Neuron (in vitro differentiated cells): ENCODE data around the gene FOLR3.
"Not testable (repeated sequence)": the region's sequence is repeated elsewhere in the genome, so short reads cannot be mapped to it uniquely, and the experiment has no call there.

ENCODE experiments used
- H2AFZ ChIP-seq: one replicate; pipeline ENCODE4 v1.6.1; 2013; ENCODE audit warnings: low read depth, mild to moderate bottlenecking, inconsistent platforms, low read length, moderate library complexity
- H3K27me3 ChIP-seq: one replicate; pipeline ENCODE4 v1.6.1; 2013; ENCODE audit warnings: low read length; ENCODE audit not compliant: insufficient read depth
- H3K36me3 ChIP-seq: one replicate; pipeline ENCODE4 v1.6.1; 2013; ENCODE audit warnings: low read length; ENCODE audit not compliant: insufficient read depth
- H3K4me1 ChIP-seq: one replicate; pipeline ENCODE4 v1.6.1; 2013; ENCODE audit warnings: low read length; ENCODE audit not compliant: insufficient read depth
- H3K4me3 ChIP-seq: 2 replicates; pipeline ENCODE4 v1.5.1; 2013; ENCODE audit warnings: mild to moderate bottlenecking, low read length, moderate library complexity
- H3K9me3 ChIP-seq: one replicate; pipeline ENCODE4 v1.6.1; 2013; ENCODE audit warnings: low read length

Gene FOLR3

DNA sequence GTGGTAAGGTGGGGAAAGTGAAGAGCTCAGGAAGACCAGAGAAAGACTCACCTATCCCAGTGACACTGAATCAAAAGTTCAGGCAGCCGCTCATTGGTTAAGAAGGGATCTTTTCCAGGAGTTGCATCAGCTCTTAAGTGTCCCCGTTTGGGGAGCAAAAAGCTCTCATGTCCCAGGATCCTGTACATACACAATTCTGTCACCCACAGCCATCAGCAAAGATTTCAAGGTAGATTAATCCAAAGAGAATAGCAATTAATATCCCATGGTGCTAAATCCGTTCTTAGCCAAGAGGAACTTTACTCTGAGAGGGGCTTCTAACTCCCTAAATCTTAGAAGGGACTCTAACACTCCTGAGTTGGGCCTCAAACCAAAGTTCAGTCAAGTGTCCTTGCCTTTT lies 19.3 kb downstream of the FOLR3 start:
- no peaks in the 10 kb centered on the region for H3K36me3 ChIP-seq
- H3K27me3 ChIP-seq: peaks cover 2% of the 10 kb centered on the region
- H3K9me3 ChIP-seq: no peaks in the 10 kb centered on the region
- H3K4me3 ChIP-seq: no peak overlapping the region
- no peaks in the 10 kb centered on the region for H3K4me1 ChIP-seq
- H2AFZ ChIP-seq: no peak overlapping the region

GRCh38 chr11:72155751-72156150 lies 20.2 kb downstream of the FOLR3 start:
- H3K27me3 ChIP-seq: peaks cover 2% of the 10 kb centered on the region
- no peak overlapping the region for H3K4me3 ChIP-seq
- no peaks in the 10 kb centered on the region for H3K36me3 ChIP-seq
- H3K9me3 ChIP-seq: no peaks in the 10 kb centered on the region
- H2AFZ ChIP-seq: no peak overlapping the region
- H3K4me1 ChIP-seq: no peaks in the 10 kb centered on the region

DNA sequence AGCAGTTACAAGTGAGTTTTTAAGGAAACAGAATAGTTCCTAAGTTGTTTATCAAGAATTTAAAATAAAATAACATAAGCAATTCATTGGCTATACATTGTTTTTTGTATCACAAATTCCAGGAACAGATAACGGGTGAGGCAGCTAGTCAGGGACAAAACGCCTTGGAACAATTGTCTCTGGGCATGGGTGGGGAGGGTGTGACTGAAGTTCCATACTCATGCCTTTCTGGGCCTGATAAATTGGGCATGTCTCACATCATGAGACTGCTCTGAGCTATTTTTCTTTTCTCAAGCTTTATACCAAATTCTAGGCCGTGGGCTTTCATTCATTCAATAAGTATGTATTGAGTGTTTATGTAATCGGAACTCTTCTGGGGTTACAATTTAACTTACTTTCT lies 21.6 kb downstream of the FOLR3 start:
- Histone ChIP-seq H2AFZ (no peak overlapping the region), H3K27me3 (peaks cover 2% of the 10 kb centered on the region), H3K9me3 (no peaks in the 10 kb centered on the region), H3K36me3 (no peaks in the 10 kb centered on the region), H3K4me1 (no peaks in the 10 kb centered on the region), H3K4me3 (no peak overlapping the region)

DNA sequence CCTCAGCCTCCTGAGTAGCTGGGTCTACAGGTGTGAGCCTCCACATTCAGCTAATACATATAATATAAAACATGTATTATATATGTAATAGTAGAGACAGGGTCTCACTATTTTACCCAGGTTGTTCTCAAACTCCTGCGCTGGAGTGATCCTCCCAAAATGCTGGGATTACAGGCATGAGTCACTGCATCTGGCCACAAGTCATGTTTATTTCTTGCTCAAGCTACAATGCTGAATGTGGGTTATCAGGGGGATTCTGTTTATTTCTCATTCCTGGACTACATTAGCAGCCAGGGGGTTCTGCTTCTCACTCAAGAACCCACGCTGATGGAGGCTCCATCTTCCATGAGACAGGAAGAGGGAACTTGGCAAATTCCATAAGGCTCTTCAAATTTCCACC lies 24.8 kb downstream of the FOLR3 start:
- H3K27me3 ChIP-seq: no peaks in the 10 kb centered on the region
- H3K9me3 ChIP-seq: no peaks in the 10 kb centered on the region
- no peak overlapping the region for H2AFZ ChIP-seq
- H3K4me3 ChIP-seq: no peak overlapping the region
- H3K4me1 ChIP-seq: no peaks in the 10 kb centered on the region
- H3K36me3 ChIP-seq: no peaks in the 10 kb centered on the region

DNA sequence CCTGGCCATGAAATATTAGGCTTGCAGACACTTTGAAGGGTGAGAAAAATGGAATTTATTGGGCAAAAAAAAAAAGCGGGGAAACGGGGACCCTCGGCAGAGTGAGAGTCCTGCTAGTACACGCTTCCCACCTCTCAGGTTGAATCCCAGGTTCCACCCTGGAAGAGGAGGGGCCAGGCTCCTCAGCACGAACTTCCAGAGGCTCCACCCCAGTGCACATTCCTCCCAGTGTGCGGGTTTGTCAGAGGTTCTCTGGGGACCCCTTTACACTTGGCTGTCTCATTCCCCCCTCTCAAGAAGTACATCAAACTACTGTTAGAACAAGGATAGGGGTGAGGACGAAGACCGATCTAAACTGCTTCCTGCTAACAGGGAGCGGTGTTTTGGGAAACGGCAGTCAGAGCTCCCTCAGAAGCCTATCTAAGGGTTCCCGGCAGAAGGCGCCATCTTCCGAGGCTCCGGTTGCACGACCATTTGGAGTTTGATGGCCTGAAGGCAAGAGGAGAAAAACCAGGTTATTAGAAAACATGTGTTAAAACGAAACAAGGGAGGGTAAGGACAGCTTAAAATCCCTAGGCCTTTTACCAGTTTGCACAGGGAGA lies 27.5 kb downstream of the FOLR3 start:
- H3K4me3 ChIP-seq: no peak overlapping the region

DNA sequence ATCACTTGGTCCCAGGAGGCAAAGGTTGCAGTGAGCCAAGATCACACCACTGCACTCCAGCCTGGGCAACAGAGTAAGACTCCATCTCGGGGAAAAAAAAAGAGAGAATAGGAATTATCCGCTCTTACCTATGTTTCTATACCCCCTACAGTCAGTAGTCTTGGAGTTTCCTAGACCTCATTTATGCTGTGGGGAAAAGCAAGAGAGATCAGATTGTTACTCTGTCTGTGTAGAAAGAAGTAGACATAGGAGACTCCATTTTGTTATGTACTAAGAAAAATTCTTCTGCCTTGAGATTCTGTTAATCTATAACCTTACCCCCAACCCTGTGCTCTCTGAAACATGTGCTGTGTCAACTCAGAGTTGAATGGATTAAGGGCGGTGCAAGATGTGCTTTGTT lies 28.7 kb downstream of the FOLR3 start:
- H3K9me3 ChIP-seq, H3K4me1 ChIP-seq, H2AFZ ChIP-seq, H3K36me3 ChIP-seq, H3K4me3 ChIP-seq, H3K27me3 ChIP-seq: not testable (repeated sequence)

More for the DNA sequence above, 27.5 kb downstream of the FOLR3 start:
- no peaks in the 10 kb centered on the region for H3K27me3 ChIP-seq
- no peaks in the 10 kb centered on the region for H3K4me1 ChIP-seq
- no peak overlapping the region for H2AFZ ChIP-seq
- no peaks in the 10 kb centered on the region for H3K36me3 ChIP-seq
- no peaks in the 10 kb centered on the region for H3K9me3 ChIP-seq

DNA sequence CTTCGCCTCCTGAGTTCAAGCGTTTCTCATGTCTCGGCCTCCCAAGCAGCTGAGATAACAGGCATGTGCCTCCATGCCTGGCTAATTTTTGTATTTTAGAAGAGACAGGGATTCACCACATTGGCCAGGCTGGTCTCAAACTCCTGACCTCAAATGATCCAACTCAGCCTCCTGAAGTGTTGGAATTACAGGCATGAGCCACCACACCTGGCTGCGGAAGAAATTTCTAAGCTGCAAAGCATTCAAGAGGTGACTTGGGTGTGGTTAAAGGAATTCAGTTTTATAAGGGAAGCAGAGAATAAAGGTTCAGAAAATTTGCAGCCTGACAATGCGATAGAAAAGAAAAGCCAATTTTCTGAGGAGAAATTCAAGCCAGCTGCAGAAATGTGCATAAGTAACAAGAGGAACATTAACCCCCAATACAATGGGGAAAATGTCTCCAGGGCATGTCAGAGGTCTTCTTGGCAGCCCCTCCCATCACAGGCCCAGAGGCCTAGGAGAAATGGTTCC lies 33.6 kb downstream of the FOLR3 start:
- peaks cover 16% of the 10 kb centered on the region for H3K27me3 ChIP-seq
- H3K9me3 ChIP-seq, H2AFZ ChIP-seq, H3K36me3 ChIP-seq, H3K4me3 ChIP-seq, H3K4me1 ChIP-seq: not testable (repeated sequence)

DNA sequence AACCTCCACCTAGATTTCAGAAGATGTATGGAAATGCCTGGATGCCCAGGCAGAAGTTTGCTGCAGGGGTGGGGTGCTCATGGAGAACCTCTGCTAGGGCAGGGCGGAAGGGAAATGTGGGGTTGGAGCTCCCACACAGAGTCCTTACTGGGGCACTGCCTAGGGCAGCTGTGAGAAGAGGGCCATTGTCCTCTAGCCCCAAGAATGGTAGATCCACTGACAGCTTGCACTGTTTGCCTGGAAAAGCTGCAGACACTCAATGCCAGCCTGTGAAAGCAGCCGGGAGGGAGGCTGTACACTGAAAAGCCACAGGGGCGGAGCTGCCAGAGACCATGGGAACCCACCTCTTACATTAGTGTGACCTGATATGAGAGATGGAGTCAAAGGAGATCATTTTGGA lies 34.2 kb downstream of the FOLR3 start:
- not testable (repeated sequence) for H3K36me3 ChIP-seq, H3K9me3 ChIP-seq, H3K4me1 ChIP-seq, H2AFZ ChIP-seq, H3K4me3 ChIP-seq
- H3K27me3 ChIP-seq: peaks cover 16% of the 10 kb centered on the region

- H3K4me3 ChIP-seq, H3K4me1 ChIP-seq, H2AFZ ChIP-seq, H3K36me3 ChIP-seq, H3K9me3 ChIP-seq: not testable (repeated sequence)
- peaks cover 16% of the 10 kb centered on the region for H3K27me3 ChIP-seq
Observed at GRCh38 chr11:72172043-72172442, 36.5 kb downstream of the FOLR3 start.

DNA sequence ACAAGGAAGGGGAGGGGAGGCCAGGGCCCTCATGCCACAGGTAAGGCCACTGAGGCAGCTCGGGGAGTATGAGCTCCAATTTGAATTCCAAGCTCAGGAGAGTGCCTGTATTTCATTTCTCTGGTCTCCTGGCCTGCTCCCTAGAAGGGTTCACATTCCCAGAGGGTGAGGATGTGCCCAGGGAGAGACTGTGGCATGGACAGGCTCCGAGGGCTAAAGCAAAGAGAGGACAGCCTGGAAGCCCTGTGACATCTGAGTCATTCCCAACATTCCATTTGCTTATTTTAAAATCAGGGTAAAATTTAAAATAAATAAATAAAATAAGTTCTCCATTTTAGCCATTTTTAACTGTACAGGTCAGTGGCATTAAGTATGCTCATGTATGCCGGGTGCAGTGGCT lies 37.8 kb downstream of the FOLR3 start:
- H2AFZ ChIP-seq: no peak overlapping the region

GRCh38 chr11:72174302-72175070 lies 39.0 kb downstream of the FOLR3 start:
- peaks cover 19% of the 10 kb centered on the region for H3K27me3 ChIP-seq
- H3K36me3 ChIP-seq: no peaks in the 10 kb centered on the region
- H3K4me3 ChIP-seq: no peak overlapping the region
- H2AFZ ChIP-seq: no peak overlapping the region
- H3K9me3 ChIP-seq: no peaks in the 10 kb centered on the region
- H3K4me1 ChIP-seq: no peaks in the 10 kb centered on the region

More for the DNA sequence above, 37.8 kb downstream of the FOLR3 start:
- H3K27me3 ChIP-seq: peaks cover 16% of the 10 kb centered on the region
- H3K9me3 ChIP-seq: no peaks in the 10 kb centered on the region
- H3K4me3 ChIP-seq: no peak overlapping the region
- H3K36me3 ChIP-seq: no peaks in the 10 kb centered on the region
- no peaks in the 10 kb centered on the region for H3K4me1 ChIP-seq

- Histone ChIP-seq H3K27me3 (peaks cover 12% of the 10 kb centered on the region), H3K36me3 (no peaks in the 10 kb centered on the region), H3K9me3 (no peaks in the 10 kb centered on the region), H3K4me1 (no peaks in the 10 kb centered on the region), H2AFZ (no peak overlapping the region), H3K4me3 (no peak overlapping the region)
Observed at GRCh38 chr11:72177656-72178055, 42.1 kb downstream of the FOLR3 start.

DNA sequence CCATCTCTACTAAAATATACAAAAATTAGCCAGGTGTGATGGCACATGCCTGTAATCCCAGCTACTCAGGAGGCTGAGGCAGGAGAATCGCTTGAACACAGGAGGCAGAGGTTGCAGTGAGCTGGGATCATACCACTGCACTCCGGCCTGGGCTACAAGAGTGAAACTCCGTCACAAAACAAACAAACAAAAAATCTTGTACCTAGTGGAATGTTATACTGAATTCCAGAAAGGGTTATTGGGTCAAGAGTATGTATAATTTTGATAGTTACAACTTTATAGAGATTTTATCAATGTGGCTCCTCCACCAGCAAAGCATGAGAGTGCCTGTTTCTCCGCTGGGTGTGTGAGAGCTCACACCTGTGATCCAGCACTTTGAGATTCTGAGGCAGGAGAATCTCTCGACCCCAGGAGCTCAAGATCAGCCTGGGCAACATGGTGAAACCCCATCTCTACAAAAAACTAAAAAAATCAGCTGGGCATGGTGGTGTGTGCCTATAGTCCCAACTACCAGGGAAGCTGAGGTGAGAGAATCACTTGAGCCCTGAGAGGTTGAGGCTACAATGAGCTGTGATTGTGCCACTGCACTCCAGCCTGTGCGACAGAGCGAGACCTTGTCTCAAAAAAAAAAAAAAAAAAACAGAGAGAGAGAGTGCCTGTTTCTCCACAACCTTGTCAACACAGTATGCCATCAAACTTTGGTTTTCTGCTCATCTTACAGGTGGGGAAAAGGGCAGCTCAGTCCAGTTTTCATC lies 43.7 kb downstream of the FOLR3 start:
- H3K36me3 ChIP-seq: no peaks in the 10 kb centered on the region

More for the DNA sequence above, 43.7 kb downstream of the FOLR3 start:
- Histone ChIP-seq H3K27me3 (peaks cover 6% of the 10 kb centered on the region), H3K9me3 (no peaks in the 10 kb centered on the region), H3K4me1 (no peaks in the 10 kb centered on the region), H3K4me3 (no peak overlapping the region), H2AFZ (no peak overlapping the region)
